OCI-LY1 (cell line): ENCODE measurements around the gene P3H2.

Source experiments
- EZH2 ChIP-seq: fragments of 200-600 bp; sonication (generic), shearing (Covaris generic); IDR thresholded peaks from 2 replicates; pipeline ENCODE4 v1.8.0; 2017; ENCODE audit warnings: borderline replicate concordance, mixed run types, mild to moderate bottlenecking, antibody characterized with exemption, low read length, moderate library complexity, mixed read lengths
- TF ChIP-seq, protein P1 (sequence below): fragments of 200-600 bp; sonication (generic), shearing (Covaris generic); IDR thresholded peaks from 2 replicates; pipeline ENCODE4 v1.5.1; 2017; ENCODE audit warnings: mild to moderate bottlenecking, antibody characterized with exemption, low read length, moderate library complexity, mixed read lengths

DNA sequence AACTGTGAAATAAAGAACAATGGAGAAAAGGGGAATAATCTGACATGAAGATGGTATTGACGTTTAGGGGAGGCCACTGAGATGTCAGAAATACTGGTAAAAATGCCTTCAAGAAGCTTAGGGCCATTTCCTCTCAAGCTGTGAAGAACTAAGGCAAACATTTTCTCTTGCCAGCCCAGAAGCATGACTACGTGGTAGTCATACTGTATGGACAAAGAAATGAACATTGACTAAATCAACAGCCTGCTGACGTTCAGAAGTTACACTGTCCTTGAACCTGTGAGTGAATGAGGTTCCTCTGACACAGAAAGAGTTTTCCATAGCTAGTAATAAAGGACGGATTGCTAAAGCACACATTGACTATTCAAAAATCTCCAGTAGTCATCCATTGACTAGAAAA lies 121.0 kb downstream of the P3H2 start:
- TF ChIP-seq, protein P1, sequence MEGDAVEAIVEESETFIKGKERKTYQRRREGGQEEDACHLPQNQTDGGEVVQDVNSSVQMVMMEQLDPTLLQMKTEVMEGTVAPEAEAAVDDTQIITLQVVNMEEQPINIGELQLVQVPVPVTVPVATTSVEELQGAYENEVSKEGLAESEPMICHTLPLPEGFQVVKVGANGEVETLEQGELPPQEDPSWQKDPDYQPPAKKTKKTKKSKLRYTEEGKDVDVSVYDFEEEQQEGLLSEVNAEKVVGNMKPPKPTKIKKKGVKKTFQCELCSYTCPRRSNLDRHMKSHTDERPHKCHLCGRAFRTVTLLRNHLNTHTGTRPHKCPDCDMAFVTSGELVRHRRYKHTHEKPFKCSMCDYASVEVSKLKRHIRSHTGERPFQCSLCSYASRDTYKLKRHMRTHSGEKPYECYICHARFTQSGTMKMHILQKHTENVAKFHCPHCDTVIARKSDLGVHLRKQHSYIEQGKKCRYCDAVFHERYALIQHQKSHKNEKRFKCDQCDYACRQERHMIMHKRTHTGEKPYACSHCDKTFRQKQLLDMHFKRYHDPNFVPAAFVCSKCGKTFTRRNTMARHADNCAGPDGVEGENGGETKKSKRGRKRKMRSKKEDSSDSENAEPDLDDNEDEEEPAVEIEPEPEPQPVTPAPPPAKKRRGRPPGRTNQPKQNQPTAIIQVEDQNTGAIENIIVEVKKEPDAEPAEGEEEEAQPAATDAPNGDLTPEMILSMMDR = no peak
- no peak for TF ChIP-seq EZH2
